GM18498 (cell line): ENCODE results near the gene HSPA4.
A peak's percentile ranks its signal among the peaks of the same experiment; 100 is the strongest.
"Not testable (repeated sequence)": the region's sequence is repeated elsewhere in the genome, so short reads cannot be mapped to it uniquely, and the experiment has no call there.

Experiments used
- ATAC-seq: cut with Tn5 transposase; IDR thresholded peaks from one replicate; pipeline ENCODE4 v1.9.1; 2021; ENCODE audit warnings: mild to moderate bottlenecking, moderate library complexity; ENCODE audit not compliant: unreplicated experiment

The HSPA4 gene

DNA sequence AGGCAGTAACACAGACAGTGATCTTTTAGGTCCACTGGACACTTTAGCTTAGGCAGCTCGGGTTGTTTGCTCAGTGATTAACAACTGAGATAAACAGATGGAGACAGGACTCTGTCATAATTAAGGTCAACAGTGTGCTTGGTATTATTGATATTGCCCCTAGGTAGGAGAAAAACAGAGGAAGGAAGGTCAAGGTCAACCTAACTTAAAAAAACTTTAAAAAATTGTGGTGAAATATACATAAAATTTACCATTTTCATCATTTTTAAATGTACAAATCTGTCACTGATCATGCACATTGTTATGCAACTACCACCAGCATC, 2.1 kb upstream of the HSPA4 start:
- ATAC-seq, result no peak

DNA sequence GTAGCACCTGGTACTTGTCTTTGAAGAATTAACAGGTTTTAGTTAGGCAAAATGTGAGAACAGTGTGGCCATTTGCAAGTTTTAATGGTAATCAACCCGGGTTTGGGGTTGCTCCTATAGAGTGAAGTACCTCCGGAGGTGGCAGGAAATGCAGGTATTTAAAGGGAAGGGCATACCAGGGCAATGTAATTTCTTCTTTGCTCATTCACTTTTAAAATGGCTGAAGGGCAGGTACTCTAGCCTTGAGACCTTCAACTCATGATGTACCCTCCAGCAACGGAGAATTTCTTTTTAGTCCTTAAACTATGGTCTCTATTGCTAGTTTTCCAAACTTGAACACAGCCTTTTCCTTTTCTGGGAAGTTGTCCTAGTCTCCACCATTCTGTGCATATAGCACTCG, 1.3 kb upstream of the HSPA4 start:
- no peak for ATAC-seq

DNA sequence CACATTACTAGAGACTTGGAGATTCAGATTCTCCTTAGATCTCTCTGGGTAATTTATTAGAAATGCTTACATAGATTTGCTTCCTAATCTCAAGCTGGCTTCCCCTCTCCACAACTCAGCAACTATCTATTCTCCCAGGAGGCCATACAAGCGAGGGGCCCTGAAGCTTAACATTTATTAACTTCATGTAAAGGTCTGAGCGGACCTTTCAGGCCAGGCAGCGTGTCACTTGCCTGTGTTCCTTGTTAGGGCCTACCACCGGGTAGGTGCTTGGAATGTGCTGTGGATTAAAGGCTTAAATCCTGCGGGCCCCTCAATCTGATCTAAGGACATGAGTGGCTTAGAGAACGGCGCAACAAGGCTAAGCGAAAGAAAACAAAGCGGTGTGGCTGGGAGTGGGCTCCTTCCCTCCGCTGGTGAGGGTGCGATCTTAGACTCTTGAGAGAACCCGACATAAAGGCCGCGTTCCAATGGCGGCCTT, 712 bp upstream of the HSPA4 start:
- ATAC-seq, result no peak

DNA sequence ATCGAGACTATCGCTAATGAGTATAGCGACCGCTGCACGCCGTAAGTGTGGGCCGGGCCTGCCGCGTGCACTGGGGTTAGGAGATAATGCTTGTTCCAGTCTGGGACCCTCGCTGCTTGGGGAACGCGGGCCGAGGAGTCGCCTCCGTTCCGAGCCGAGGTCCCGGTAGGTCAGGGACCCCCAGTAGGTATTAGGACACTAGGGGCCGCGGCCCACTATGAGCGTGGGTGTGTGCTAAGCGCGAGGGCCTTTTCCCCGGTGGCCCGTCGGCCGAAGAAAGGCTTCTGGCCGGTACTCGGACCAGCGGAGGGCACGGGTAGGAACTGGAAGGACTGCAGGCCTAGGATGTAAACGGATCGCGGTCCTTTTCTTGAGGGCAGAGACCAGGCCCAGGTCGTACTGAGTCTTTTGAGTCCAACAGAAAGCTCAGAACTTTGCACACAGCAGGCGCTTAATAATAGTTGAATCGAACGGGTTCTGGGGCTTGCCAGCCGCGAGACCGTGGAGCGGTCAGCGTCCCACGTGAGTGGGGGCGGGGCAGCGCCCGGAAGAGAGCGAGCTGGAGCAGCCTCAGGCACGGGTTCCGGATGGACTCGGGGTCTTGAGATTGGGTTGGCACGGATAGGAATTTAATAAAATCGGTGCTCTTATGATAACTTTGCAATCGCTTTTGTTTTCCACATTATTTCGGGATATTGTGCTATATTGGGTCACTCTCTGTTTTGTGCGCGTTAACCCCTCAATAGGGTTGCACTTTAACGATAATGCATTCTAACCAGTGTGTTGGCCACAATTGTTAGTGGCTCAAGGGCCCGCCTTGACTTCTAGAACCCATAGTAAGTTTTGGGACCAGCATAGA, 733 bp downstream of the HSPA4 start:
- peak; percentile 33 for ATAC-seq

DNA sequence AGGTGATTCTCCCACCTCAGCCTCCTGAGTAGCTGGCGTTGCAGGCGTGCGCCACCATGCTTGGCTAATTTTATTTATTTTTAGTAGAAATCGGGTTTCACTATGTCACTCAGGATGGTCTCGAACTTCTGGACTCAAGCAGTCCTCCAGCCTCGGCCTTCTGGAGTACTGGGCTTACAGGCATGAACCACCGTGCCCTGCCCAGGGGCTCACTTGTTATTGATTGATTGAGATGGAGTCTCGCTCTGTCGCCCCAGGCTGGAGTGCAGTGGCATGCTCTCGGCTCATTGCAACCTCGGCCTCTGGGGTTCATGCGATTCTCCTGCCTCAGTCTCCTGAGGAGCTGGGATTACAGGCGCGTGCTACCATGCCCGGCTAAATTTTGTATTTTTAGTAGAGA, 1.6 kb downstream of the HSPA4 start:
- no peak for ATAC-seq

DNA sequence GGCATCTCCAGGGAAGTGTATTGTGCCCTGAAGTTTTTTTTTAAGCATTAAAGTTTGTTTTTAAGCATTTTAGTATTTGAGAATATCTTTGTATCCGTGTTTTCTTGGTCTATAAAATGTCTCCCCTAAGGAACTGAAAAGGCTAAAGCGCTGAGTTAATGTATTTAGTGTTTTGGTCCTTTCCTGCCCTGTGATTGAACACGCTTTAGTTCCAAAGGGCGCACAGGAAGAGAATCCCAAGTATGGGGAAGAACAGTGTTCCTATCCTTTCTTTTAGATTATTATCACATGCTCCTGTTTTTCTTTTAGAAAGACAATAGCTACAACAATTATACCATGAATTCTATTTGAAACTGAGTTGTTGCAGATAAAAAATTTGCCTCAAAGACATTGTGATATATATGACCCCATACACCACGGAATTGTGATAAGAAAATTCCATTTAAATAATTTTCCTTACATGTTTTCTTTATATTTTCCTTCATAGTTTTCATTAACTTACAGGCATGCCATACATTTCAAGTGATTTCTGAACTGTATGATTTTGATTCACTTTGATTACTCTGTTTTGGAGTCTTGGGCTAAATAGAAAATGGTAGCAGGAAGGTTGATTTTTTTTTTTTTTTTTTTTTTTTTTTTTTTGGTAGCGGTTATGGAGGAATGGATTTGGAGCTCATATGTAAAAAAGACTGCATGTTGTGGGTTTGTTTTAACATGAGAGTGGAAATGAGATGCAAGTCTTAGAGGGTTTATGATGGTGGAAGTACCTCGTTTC, 3.1 kb downstream of the HSPA4 start:
- no peak for ATAC-seq

DNA sequence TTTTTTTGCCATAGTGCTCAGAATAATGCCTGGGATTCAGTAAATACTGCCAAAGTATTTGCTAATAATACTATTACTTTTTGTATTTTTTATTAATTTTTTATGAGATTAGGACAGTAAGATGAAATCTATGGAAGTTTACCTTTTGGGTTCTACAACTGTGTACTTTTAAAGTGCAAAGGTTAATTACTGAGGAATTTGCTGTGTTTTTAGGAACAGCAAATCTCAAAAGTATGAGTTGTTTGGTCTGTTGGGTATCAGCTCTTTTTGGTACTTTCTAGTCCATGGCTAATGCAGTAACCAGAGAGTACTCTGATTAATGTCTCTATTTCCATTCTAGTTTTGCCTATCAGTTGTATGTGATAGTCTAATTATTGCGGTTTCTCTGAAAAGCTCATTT, 5.1 kb downstream of the HSPA4 start:
- no peak for ATAC-seq

DNA sequence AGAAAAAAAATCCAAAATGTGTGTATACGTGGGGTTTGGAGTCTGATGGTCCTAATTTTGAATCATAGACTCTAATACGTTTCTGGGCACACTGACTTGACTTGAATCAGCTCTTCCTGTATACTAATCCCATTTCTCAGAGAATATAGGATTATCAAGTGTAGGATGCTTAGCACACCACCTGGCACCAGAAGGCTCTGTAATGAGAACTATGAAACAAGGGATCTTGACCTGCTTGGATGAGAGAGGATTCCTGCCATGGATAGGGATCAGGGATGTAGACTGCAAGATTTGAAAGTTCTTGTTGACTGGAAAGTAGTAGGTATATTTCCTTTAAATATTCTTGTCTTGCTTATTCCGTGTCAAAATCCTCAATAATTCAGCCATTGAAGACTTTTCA, 7.8 kb downstream of the HSPA4 start:
- no peak for ATAC-seq

DNA sequence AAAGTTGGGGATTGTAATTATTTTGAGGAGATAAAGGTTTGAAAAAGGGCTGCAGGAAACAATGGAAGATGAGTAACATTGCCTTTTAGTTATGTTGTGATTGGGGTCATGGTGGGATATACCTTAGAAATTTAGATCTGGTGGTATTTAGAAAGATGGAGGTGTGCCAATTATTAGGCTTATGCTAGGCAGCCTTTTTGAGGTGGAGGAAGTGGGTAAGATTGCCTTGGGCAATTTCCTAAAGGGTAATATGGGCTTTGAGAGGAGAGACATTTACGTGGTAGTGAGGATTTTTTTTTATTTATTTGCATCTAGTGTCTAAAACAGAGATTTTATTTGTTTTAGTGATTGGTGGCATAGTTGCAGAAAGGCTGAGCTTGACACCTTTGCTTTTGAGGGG, 10.5 kb downstream of the HSPA4 start:
- no peak for ATAC-seq

DNA sequence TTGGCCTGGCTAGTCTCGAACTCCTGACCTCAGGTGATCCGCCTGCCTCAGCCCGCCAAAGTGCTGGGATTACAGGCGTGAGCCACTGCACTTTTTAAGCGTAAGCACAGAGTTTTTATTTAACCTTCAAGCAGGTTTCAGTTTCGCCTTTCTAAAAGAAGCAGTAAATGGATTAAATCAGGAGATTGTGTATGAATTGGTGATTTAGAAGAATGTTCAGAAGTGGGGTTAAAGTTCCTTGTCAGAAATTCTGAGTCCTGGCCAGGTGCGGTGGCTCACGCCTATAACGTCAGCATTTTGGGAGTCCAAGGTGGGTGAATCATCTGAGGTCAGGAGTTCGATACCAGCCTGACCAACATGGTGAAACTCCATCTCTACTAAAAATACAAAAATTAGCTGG, 12.2 kb downstream of the HSPA4 start:
- no peak for ATAC-seq

DNA sequence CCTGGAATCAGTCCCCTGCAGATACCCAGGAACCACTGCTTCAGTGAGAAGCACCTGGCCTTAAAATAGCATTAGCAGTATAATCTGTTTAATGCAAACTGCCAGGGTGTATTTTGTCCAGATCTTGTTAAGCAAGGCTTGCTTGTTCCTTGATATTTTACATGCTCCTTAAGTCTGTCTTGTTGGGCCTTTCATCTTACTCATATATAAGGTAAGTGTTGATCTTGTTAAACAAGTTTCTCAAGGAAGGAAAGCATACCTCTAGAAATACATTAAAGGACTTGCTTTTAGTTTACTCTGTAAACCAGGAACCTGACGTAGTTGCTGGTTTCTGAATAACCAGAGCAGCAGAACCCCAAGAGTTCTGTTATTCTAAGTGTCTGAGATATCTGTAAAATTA, 13.7 kb downstream of the HSPA4 start:
- ATAC-seq, result no peak

DNA sequence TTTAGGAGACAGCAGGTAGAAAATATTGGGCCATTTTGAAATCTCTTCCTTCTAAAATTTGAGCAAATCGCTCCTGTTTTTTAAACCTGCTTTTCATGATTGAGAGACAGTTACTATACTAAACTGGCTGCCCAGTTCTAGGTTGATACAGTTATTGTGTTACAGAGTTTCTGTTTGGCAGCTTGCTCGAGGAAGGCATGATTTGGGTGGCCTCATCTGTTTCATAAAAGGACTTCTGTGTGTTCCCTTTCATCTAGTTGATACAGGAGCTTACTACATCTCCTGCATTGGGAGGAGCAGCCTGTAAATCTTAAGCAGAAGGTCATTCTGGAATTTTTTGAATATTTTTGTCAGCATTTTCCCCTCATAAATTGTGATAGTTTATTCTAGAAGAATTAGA, 14.2 kb downstream of the HSPA4 start:
- no peak for ATAC-seq

DNA sequence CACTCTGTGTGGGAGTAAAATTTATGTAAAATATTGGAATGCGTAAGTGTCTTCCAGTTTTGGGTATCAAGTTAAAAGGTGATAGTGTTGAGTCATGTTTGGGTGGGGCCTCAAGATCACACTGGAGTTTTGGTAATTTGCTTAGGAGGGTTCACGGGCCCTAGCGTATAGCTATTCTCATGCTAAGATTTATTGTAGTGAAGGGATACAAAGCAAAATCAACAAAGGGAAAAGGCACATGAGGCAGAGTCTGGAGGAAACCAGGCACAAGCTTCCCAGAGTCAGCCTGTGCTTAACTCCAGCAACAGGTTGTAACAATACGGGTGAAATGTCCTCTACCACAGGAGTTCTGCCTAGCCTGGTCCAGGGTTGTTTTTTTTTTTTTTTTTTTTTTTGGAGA, 20.2 kb downstream of the HSPA4 start:
- no peak for ATAC-seq

DNA sequence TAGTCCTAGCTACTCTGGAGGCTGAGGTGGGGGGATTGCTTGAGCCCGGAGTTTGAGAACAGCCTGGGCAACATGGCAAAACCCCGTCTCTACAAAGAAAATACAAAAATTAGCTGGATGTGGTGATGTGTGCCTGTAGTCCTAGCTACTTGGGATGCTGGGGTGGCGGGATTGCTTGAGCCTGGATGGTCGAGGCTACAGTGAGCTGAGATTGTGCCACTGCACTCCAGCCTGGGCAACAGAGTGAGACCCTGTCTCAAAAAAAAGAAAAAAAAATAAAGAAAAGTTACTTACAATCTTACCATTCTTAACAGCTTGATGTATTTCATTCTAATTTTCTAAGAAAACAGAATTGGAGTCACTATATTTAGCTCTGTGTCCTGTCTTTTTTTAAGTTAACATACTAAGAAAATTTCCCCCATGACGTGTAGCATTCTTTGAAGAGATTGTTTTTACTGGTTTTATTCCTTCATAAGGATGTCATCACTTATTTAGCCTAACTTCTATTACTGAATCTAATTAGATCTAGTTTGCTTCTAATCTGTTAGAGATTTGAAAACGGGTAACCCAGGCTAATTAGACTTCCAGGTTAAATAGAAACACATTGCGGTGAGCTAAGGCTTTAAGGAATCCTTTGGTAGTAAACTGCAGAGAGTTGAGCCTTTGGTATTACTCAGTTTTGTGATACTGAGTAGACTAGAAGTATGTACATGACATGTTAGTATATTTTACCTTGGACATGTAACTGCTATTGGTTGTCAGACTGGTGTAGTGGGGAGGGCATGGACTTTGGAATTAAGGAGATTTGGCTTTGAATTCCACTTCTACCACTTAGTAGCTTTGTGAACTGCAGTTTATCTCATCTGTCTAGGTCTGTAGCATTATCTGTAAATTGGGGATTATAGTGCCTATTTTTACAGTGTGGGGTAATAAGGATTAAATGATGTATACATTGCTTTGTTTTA, 24.0 kb downstream of the HSPA4 start:
- no peak for ATAC-seq

DNA sequence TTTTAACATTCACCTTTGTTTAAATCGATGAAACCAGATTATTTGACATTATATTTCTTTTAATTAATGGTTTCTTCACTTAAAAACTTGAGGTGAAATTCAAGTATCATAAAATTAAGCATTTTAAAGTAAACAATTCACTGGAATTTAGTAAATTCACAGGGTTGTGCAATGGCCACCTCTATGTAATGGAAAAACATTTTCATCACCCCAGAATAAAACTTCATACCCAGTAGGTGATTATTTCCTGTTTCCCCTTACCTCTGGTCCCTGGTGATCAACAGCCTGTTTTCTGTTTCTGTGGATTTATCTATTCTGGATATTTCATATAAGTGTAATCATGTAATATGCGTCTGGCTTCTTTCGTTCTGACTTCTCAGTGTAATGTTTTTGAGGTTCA, 27.2 kb downstream of the HSPA4 start:
- no peak for ATAC-seq

DNA sequence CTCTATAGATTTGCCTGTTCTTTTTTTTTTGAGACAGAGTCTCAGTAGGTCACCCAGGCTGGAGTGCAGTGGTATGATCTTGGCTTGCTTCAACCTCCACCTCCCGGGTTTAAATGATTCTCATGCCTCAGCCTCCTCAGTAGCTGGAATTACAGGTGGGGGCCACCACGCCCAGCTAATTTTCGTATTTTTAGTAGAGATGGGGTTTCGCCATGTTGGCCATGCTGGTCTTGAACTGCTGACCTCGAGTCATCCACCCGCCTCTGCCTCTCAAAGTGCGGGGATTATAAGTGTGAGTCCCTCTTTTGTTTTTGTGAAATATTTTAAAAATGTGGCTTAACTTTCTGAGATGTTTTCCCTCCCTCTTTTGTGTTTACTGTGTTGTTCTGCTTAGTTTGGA, 29.2 kb downstream of the HSPA4 start:
- no peak for ATAC-seq

DNA sequence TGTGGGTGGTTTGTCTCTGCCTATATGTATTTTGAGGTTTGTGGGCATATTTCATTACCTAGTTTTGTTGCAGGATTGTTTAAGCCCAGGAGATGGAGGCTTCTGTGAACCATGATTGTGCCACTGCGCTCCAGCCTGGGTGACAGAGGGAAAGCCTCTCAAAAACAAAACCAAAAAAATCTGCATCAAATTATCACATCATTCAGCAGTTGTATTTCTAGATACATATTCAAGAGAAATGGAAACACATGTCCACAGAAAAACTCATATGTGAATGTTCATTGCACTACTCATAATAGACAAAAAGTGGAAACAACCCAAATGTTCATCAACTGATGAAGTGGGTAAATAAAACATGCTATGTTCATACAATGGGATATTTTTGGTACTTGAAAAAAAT, 29.9 kb downstream of the HSPA4 start:
- ATAC-seq, result no peak

DNA sequence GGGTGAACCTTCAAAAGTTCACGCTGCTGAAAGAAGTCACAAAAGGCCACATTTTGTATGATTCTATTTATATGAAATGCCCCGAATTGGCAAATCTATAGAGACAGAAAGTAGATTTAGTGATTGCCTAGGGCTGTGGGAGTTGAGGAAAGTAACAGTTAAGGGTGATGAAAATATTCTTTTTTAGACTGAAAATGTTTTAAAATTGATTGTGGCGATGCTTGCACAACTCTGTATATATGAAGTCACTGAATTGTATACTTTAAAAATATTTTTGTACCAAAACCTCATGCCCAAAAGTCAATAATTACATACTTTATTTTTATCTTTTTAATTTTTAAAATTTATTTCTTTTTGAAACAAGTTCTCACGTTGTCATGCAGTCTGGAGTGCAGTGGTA, 30.3 kb downstream of the HSPA4 start:
- no peak for ATAC-seq

DNA sequence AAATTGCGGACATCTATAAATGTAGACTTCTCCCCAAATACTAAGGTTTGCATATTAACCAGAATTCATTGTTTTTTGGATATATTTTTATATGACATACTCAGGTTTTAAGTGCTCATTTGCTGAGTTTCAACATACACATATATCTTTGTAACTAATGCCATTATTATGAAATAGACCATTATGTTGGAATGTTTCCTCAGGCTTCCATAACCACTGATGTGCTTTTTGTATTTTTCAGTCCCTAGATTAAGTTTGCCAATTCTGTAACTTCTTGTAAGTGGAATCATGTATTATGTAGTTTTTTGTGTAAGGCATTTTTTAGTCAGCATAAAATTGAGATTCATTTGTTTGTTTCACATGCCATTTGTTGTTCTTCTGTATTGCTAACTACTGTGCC, 32.1 kb downstream of the HSPA4 start:
- ATAC-seq, result no peak

DNA sequence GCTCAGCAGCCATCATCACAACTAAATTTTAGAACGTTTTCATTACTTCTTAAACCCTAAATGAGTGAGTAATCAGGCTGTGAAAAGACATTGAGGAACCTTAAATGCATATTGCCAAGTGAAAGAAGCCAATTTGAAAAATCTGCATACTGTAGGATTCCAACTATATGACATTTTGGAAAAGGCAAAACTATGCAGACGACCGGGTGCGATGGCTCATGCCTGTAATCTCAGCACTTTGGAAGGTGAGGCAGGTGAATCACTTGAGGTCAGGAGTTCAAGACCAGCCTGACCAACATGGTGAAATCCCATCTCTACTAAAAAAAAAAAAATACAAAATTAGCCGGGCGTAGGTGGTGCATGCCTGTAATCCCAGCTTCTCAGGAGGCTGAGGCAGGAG, 33.4 kb downstream of the HSPA4 start:
- ATAC-seq, result not testable (repeated sequence)

DNA sequence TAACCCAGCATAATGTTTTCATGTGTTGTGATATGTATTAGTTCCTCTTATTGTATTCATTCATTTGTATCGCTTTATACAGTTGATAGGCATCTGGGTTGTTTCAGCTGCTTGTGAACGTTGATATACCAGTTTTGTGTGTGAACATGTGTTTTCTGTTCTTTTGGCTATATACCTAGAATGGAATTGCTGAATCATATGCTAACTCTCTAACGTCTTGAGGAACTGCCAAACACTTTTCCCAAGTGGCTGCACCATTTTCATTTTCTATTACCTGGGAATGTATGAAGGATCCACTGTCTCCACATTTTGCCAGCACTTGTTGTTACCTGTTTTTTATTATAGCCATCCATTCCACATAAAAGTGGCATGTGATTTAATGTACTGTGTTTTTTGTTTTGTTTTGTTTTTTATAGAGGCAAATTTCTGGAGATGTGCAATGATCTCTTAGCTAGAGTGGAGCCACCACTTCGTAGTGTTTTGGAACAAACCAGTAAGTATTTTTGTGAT, 34.6 kb downstream of the HSPA4 start:
- ATAC-seq, result no peak
